HT1080 (cell line): Measurements from ENCODE around the gene FHOD1. TPM values are rescaled to one million over a fixed set of nuclear protein-coding genes. Genes with fewer than 3 reads are reported as not detected.

ENCODE experiments used
- DNase-seq: peaks from one replicate; pipeline ENCODE4 v3.0.0-alpha.2; 2015; ENCODE audit warnings: low read depth
- total RNA-seq: library from RNA; depleted of rRNA; stranded (reverse); fragments of >200 nt; shearing (Covaris generic); gene quantifications from 2 replicates; pipeline ENCODE4 v1.2.3, GENCODE V29; 2014

Gene FHOD1
- total RNA-seq, 1 experiment from 2014 or later, result 65.1 TPM

DNA sequence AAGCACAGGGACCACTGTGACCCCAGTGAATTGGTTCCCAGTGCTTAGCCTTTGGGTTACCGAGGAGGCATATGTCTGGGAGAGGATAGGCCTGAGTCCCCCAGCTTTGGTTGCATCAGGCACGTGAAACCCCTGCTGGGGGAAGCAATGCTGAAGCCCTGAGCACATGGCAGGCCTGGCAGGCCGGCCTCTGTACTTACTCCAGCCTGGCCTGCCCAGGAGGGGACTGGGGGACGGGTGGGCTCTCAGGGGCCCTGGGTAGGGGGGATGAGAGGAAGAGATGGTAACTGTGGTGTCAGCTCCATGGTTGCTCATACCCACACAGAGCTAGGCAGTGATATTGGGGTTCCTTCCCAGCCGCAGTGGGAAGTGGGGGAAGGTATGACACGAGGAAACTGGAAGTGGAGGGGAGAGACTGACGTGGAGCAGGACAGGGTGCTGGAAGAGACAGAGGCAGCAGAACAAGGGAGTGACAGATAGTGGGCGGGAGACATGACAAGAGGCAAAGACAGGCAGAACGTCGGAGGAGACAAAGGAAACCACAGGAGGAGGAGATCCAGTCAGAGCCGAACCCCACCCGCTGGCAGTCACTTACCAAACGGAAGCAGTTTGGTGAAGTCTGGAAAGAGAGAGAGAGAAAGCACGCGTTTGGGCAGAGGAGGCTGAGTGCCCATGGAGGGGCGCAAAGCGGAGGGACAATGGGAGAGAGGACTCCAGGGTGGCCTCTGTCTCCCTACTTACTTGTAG is 11.3 kb downstream of the FHOD1 start:
- no peak for DNase-seq

DNA sequence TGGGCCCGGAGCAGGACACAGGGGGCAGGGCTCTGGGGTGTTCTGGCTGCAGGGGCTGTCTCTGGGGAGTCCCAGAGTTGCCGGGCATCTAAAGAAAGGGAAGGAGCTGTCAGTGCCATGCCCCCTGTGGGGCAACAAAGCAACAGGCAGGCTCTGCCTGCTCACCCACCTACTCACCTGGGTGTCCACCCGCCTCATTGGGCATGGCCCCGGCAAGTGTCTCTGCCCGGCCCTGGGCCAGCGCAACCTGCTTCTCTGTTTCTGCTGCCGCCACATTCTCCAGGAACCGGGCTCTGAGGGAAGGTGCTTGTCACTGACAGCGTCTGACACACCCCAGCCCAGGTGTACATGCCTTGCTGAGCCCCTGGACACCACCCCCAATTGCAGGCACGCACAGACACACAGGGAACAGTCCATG is 13.1 kb downstream of the FHOD1 start:
- DNase-seq, result no peak

DNA sequence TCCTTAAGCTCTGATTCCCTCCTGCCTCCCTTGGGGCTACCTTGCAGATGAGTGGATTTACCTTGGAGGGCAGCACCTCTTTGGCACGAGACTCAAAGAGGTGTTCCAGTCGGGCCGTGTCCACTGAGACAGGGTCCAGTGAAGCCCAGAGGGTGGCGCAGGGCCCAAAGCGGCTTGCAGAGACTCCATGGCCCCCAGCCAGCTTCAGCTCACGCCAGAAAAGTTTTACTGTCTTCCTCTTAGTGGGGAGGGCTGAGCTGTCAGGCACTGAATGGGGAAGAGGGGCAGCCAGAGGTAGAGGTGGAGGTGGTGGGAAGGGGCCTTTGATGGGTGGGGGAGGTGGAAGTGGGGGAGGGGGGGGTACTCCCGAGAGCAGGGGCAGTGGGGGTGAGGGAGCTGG is 13.7 kb downstream of the FHOD1 start:
- no peak for DNase-seq

DNA sequence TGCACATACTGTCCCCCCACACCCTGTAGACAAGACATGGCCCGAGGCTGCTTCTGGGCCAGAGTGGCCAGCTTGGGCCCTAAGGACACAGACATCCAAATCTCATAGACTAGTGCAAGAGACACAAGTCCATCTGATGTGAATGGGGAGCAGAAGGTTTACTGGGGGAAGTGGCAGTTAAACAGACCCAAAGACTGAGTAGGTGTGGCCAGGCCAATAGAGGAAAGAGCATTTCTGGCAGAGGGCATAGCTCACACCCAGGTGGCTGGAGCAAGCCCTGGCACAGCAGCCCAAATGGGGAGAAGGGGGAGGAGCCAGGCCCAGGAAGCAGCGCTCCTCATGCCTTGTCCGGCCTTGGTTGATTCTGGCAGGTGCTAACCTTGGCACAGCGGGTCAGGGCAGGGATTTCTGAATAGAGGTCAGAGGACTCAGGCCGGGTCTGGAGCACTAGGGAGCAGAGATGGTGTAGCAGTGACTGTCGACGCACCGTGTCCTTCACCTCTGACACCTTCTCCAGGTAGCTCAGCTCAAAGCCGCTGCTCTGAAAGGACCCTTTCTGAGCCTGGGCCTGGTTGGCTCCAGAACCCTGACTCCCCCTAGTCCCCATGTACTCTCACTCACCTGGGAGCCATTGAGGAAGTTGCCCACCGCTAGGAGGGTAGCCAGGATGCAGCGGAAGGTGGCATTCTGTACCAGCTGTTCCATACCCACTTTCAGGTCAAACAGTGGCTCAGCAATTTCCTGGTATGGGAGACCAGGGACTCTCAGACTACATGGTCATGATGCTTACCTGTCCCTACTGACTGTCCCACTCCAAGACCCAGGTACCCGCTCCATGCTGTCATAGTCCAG is 16.2 kb downstream of the FHOD1 start:
- DNase-seq, result no peak

DNA sequence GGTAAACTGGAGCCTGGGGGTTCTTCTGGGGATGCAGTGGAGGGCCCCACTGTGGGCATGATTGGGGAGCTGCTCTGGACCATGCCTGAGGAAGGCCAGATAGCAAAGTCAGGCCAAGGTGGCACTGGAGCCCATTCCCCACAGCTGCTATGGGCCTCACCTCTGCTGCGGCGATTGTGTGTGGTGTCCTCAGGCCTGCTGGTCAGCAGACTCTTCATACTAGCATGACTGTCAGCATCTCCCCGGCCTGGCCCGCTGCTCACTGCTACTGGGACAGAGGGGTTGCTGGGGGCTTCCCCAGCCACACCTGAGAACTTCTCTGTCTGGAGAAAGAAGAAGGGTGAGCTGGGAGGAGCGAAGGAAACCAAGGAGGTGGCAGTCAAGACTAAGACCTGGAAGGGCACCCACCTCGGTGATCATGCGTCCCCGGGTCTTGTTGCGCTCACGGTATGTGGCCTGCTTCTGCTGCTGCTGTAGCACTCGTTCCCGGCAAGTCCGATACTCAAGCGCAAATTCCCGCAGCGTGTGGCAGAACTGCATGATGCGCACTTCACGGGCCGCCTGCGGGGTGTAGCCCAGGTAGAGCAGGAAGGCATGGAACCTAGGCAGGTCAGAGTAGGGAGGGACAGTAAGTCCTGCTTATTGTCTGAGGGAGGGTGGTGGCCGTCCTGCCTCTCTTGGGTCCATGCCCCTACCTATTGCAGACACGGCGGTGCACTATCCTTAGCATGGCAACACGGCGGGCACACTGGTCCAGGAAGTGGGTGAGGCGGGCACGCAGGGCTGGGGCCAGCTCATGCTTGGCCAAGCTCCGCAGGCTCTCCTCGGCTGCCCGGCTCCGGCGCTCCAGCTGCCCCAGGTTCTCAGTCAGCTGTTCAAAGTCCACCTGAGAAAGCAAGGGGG is 17.1 kb downstream of the FHOD1 start:
- no peak for DNase-seq

DNA sequence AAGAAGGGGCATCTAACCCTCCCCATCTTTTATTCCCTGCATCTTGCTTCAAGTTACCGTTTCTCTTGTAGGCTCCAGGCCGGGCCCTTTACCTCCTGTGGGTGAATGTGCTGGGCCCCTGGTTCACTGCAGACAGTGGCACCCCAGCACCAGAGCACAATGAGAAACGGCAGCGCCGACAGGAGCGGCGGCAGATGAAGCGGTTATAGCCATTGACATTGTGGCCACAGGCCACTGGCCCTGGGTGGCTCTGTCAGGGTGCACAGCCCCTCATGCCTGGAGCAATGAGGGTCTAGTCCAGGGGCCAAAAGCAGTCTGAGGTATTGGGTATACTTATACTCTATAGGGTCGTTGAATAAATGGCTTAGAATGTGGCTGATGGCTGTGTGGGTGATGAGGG is 18.4 kb downstream of the FHOD1 start:
- DNase-seq, result no peak

GRCh38 chr16:67228034-67228785 is 19.1 kb downstream of the FHOD1 start:
- DNase-seq, result no peak

DNA sequence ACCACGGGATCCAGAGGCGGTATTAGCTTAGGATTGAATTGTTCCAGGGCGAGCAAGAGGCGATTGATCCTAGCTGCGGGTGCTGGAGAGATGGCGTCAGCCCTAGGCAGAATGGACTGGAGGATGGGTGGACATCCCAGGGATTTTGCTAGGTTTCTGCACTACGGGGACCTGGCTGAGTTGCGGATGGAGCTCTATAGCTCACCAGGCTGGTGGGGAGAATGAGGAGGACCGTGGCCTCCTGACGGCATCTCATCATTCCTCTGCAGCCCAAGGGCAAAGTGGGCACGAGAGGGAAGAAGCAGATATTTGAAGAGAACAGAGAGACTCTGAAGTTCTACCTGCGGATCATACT is 19.7 kb downstream of the FHOD1 start:
- DNase-seq, result no peak

DNA sequence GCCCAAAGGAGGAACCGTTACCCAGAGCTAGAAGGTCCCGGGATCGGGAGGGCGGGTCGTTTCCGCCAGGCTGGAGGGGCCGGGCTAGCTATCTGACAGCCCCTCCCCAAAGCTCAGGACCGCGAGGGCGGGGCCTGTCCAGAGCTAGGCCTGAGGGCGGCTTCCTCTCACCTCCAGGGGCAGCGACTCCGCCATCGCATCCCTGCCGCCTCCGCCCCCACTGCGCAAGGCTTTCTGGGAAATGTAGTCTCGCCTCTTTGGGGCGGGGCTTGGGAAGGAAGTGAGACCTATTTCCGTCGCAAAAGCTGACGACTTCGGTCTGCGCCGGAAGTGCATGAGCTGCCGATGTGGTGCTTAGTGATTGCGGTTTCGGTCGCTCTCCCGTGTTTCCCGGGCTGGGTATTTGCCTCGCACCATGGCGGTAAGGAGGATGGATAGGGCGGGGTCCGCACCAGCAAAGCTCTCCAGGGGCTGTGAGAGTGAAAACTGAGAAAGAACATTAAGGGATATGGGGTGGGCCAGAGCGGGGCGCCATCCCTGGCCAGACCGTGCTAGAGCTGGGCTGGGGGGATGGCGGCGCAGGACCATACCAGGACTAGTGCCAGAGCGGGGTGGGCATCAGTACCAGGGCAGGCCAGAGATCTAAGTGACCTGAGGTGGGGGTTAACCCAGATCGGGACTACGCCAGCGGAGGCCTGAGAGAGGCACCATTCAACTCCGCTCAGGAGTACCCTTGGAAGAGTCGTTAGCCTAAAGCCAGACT is 20.3 kb downstream of the FHOD1 start, which contains the start of gene TMEM208:
TSS of gene TMEM208 (plus strand) at position 327 of the 763 bp plus-strand sequence. CDS start at position 416, 89 bp downstream.
- DNase-seq, result peak; percentile 98

DNA sequence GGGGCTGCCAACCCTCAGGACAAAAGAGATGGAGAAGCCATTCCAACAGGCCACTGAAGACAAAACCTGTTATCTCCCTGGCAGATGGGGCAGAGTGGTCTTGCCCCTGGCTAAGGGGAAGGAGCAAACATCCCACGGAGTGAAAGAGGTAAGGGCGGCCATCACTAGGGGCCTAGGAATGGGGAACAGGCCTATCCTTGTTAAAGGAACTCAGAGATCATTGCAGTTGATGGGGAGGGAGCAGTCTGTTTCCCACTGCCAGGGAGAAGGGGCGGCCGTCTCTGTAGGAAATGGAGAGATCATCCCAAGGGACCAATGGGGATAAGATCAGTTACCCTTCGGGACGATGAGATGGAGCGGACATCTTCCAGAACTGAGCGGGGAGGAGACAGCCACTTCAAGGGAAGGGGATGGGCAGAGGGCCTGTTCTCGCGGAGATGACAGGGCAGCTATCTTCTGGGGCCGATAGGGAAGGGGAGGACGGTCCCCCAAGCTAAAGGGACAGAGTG is 20.9 kb downstream of the FHOD1 start:
- no peak for DNase-seq

- no peak for DNase-seq
Observed at GRCh38 chr16:67223992-67224391, 23.3 kb downstream of the FHOD1 start.

GRCh38 chr16:67216612-67217490 is 30.4 kb downstream of the FHOD1 start:
- DNase-seq, result no peak

- peak; percentile 30 for DNase-seq
Observed at GRCh38 chr16:67215706-67216105, 31.6 kb downstream of the FHOD1 start.

DNA sequence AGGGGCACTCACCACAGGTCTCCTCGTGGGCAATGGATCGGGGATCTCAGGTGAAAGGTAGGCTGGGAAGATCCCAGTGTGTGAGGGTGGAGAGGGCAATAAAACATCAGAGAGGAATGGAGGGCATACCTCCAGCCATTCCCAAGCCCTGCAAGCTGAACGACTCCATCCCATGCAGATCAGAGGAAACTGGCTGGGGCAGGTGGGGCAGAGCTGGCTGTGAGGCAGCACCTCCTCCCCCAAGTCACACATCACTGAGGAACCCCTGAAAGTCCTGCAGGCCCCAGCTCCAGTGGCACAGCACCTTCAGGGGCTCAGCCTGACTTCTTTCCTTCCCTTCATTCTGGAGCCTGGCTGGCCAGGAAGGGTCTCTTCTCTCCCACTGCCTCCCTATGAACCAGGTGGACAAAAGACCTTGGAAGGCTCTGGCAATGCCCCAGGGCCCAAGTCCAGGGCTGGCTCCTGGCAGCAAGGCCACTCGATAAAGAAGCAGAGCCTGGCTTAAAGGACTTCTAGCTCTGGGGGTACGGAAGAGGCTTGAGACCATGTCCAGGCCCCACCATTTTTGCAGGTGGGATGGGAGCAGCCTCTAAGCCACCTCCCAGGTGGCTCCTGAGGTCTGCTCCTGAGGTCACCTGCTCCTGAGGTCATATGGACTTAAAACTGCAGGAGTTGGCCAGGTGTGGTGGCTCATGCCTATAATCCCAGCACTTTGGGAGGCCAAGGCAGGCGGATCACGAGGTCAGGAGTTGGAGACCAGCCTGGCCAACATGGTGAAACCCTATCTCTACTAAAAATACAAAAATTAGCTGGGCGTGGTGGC is 33.9 kb downstream of the FHOD1 start:
- DNase-seq, result no peak

DNA sequence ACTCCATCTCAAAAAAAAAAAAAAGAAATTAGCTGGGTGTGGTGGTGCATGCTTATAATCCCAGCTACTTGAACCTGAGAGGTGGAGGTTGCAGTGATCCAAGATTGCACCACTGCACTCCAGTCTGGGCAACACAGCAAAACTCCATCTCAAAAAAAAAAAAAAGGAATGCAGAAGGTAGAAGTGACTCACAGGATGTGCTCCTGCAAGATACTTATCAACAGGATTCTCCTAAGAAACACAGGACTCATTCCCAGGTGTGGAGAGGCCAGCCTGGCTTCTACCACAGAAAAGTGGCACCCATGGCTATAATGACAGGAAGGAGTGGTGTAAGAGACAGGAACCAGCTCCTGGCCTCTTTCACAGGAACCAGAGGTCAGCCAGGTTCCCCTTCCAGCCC is 34.5 kb downstream of the FHOD1 start:
- peak; percentile 69 for DNase-seq

DNA sequence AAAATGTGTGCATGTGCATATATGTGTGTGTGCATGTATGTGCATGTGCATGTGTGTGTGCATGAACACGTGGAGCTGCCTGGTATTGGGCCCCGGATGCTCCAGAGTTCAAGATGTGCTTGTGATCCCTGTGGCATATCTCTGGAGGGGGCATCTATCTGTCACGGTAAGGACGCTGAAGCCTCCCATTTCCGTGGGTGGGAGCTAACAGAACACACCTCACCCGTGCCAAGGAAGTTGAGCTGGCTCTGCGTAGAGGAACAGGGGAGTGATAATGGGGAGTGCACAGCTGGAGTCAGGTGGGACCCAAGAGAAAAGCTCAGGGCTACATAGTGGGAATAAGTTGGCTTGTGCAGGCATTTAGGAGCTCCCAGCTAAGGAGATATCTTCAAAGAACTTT is 35.6 kb downstream of the FHOD1 start:
- DNase-seq, result no peak

DNA sequence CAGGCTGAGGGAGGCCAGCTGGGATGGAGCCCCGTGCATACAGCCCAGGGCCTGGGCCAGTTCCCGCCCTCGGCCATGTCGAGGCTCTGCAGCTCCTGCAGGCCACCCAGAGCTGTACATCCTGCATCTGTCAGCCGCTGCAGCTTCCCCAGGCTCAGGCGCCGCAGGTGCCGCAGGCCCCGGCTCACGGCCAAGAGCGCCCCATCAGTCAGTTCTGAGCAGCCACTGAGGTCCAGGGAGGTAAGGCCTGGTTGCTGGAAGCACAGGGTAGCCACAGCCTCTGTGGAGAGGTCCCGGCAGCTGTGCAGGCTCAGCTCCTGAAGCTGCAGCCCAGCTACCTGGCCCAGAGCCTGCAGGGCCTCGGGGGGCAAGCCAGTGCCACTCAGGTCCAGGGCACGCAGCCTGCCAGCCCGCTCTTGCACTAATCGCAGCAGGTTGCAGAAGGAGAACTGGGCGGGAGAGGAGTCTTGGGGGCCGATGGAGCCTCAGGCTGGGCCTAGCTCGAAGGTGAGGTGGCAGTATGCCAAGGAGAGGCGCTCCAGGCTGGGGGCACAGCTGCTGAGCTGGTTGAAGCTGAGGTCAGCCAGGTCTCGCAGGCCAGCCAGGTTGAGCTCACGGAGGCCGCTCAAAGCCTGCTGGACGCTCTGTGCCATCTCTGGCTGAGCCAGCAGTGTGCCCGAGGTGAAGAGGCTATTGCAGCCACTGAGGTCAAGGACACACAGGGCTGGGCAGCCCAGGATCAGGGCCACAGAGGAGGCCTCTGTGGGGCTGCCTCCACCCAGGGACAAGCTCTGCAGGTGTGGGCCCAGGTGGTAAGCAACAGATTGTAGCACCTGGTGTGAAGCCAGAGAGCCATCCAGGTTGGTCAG is 37.0 kb downstream of the FHOD1 start:
- no peak for DNase-seq
